Stimulated activated CD8-positive, alpha-beta memory T cell treated with anti-CD3 and anti-CD28 coated beads, Interleukin-4, amount 100 ng/mL, for 1 hour (primary cell): Measurements from ENCODE around the gene TPPP3.

Source experiments
- DNase-seq, 2 donors: peaks; one replicate each; pipeline ENCODE4 v3.0.0-alpha.2; 2020; ENCODE audit warnings: low read depth in 2 of 2, low spot score in 1 of 2

Gene TPPP3

GRCh38 chr16:67346341-67346740 lies 47.0 kb downstream of the TPPP3 start:
- no peak for DNase-seq

GRCh38 chr16:67345401-67345800 lies 47.9 kb downstream of the TPPP3 start:
- no peak for DNase-seq

GRCh38 chr16:67342616-67343015 lies 50.7 kb downstream of the TPPP3 start:
- DNase-seq: no peak

- no peak for DNase-seq
Observed at GRCh38 chr16:67341250-67341649, 52.0 kb downstream of the TPPP3 start.
